Measurements from ENCODE around the gene FBXO10. TPM values are rescaled to one million over a fixed set of nuclear protein-coding genes. Genes with fewer than 3 reads are reported as not detected.
"Not testable (repeated sequence)": the region's sequence is repeated elsewhere in the genome, so short reads cannot be mapped to it uniquely, and the experiment has no call there.

Gene FBXO10
- polyA plus RNA-seq, 5 donors = 8.3 to 10.6 (median 10.0) TPM

GRCh38 chr9:37514415-37514814, 61.8 kb downstream of the FBXO10 start:
- not testable (repeated sequence) for DNase-seq

- no peak for DNase-seq
Observed at GRCh38 chr9:37512437-37512836, 63.7 kb downstream of the FBXO10 start.

DNA sequence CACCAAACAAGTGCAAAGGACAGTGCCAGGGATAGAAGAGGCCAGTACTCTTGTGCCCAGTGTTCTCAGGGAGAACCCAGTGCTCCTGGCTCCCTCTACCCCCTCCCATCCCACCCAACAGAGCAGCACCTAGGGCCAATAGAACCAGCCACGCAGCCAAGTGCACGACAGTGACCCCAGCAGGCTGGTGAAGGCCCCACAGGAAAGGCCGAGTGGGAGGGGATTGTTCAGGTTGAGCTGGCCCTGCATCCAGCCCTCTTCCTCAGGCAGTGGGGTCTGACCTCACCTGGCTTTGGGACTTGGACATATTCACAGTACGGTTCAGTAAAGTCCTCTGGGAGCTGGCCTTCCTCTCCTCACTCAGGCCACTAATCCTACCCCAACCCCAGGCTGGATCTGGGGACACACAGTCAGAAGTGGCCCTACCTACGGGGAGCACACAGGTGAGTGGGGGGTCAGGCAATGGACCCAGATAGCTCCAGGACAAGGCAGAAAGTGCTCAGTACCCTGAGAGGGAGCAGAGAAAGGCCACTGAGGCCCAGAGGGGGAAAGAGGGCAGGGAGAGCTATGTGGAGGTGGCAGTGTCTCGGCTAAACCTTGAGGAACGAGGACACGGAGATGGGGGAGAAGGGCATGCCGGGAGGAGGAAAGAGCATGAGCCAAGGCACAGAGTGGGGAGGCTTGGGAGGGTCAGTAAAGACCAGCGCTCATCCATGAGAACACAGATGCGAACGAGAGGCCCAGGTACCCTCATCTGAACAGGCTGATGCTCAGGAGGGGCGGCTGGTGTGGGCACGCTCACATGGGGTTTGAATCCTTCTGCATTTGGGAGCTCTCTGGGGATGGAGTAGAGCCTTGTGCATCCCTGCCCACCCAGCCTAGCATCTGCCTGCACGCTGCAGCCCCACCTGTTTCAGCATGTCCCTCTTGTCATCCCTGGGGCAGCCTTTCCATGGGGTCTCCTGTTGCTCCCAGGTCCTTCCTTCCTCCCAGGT, 64.9 kb downstream of the FBXO10 start:
- DNase-seq = no peak

GRCh38 chr9:37510053-37510452, 66.1 kb downstream of the FBXO10 start:
- not testable (repeated sequence) for DNase-seq

DNA sequence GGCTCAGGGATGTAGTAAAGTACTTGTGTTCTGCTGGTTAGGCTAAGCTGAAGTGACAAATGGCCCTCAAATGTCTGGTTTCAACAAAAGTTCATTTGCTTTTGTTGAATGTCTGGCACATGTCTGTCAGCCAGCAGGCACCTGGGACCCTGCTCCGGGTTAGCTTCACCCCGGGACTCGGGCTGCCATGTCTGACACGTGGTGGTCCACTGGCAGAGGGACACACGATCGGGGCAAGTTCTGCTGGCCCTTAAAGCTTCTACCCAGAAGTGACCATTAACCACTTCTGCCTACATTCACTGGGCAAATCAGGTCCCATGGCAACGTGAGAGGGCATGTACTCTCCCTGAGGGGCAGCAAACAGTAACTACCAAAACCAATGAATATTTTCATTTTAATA, 66.6 kb downstream of the FBXO10 start:
- DNase-seq = no peak

- DNase-seq = no peak
Observed at GRCh38 chr9:37508834-37509206, 67.4 kb downstream of the FBXO10 start.

GRCh38 chr9:37508135-37508833, 67.9 kb downstream of the FBXO10 start:
- DNase-seq = no peak

DNA sequence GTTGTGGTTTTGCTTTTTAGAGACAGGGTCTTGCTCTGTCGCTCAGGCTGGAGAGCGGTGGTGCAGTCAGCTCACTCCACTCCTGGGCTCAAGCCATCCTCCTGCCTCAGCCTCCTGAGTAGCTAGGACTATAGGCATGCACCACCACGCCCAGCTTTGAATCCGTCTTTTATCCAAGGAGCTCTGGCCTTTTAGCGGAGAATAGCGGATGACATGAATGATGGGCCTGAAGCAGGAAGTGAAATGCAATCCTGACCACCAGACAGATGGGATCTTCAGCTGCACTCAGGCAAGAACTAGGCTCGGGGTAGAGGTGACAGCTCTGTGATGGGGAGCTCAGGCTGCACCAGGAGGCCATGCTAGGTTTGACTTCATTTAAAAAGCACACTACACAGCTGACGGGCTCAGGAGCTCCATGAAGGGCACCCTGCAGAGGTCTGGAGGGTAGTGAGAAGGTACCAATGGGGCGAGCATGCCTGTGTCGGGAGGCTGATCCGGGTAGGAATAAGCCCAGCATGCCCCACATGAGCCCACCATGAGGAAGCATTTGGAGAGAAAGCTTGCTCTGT, 68.5 kb downstream of the FBXO10 start:
- DNase-seq = no peak

DNA sequence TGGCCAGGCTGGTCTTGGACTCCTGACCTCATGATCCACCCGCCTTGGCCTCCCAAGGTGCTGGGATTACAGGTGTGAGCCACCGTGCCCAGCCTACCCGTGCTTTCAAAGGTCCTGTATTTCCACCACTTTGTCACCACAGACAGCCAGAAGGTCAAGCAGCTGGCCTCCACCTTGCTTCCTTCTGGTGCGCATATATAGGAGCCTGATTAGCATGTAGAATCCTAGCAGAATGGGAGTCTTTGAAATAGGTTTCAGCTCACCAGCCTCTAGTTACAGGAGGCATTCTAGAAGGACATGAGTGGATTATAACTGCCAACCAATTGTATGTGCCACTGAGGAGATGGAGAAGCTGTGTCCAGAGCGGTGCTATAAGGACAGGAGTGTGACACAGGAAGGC, 71.6 kb downstream of the FBXO10 start:
- DNase-seq = no peak

DNA sequence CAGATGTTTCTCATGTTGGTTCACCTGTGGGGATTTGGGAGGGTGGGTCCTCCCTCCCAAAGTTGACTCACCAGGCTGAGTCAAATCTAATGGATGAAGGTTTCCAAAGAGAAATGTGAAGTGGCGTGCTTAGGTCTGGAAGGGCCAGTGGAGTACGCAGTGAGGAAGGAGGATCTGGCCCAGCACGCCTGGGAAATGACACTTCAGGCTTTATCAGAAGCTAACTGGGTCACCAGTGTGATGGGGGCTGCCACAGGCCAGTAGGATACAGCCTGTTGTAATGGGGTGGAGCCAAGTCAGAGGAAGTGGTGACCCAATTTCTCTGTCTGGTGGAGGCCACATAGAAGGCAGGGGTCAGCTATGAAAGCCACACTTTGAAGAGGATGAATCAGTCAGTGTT, 72.4 kb downstream of the FBXO10 start:
- no peak for DNase-seq

GRCh38 chr9:37501957-37502596, 74.1 kb downstream of the FBXO10 start:
- DNase-seq = no peak

- DNase-seq = no peak
Observed at GRCh38 chr9:37499297-37499696, 76.9 kb downstream of the FBXO10 start.

- no peak for DNase-seq
Observed at GRCh38 chr9:37498457-37498856, 77.7 kb downstream of the FBXO10 start.

DNA sequence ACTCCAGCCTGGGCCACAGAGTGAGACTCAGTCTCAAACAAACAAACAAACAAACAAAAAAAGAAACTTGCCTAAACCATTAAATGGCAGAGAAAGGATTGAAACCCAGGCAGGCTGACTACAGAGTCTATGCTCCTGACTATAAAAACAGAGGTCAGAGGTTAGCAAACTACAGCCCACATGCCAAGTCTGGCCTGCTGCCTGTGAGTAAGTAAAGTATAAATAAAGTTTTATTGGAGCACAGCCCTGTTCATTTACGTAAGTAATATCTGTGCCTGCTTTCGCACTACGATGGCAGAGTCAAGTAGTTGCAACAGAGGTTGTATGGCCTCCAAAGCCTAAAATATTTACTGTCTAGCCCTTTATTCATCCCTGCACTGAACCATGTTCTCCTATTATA, 78.9 kb downstream of the FBXO10 start:
- DNase-seq = no peak

DNA sequence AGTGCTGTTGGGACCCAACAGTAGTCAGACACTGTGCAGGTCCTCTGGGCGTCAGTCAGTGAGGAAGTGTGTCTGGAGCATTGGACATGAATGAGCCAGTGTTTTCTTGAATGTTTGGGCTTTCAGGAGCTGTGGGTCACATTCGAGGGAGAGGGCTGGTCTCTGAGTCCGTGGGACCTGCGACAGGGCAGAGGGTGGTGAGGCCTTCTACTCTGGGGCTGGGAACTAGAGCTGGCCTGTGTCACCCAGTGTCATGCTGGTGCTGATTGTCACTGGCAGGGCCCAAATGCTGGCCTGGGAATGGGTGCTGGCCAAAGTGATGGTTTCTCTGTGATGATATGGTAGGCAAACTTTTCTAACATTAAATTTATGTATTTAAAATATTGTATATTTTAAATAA, 80.2 kb downstream of the FBXO10 start:
- no peak for DNase-seq

DNA sequence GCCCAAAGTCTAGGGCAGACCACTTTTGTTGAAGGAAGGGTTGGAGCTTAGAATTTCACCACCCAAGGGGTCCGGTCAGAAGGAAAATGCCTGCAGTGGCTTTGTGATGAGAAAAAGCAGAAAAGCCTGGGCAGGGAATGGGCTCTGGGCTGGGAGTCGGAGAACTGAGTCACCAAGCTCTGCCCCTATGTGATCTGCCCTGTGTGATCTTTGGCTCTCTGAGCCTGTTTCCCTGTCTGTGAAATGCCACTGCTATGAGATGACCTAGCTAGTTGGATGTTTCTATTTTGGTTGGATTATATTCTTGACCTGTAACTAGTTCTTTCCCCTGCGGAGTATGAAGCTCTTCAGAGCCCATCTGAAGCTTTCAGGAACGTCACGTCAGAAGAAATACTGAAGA, 80.6 kb downstream of the FBXO10 start:
- no peak for DNase-seq

- DNase-seq = no peak
Observed at GRCh38 chr9:37491939-37492338, 84.2 kb downstream of the FBXO10 start.

DNA sequence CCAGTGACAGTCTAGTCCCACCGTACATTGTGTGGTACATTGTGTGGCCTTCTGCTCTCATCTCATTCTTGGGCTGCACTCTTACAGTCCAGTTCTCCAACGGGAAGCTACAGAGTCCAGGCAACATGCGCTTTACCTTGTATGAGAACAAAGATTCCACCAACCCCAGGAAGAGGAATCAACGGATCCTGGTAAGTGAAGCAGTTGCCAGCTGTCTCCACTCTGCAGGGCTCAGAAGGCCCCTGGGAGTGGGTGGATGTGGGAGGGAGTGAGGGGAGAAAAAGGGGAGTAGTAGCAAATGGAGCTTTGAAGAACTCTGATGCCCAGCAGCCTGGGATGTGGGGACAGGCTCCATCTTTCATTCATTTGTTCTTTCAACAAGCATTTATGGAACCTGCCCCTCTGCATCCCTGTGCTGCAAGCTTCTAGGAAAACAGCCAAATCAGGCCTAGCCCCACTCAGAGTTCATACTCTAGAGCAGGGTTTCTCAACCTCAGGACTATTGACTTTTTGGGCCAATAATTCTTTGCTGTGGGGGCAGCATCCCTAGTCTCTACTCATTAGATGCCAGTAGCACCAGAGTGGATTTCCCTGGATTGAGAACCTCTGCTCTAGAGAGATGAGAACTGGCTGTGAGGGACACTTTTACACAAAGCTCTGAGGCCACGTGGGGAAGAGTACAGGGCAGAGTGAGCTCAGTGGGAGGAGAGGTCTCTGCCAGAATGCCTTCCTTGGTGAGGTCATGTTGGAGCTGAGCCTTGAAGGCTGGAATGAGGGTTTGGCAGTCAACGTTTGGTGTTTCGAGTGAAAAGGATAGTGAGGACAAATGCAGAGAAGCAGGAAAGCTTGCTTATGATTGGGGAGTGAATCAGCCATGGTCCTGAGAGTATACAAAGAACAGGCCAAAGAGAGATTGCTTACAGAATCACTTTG, 89.3 kb downstream of the FBXO10 start:
- DNase-seq = no peak

GRCh38 chr9:37486256-37486615, 89.9 kb downstream of the FBXO10 start:
- no peak for DNase-seq

DNA sequence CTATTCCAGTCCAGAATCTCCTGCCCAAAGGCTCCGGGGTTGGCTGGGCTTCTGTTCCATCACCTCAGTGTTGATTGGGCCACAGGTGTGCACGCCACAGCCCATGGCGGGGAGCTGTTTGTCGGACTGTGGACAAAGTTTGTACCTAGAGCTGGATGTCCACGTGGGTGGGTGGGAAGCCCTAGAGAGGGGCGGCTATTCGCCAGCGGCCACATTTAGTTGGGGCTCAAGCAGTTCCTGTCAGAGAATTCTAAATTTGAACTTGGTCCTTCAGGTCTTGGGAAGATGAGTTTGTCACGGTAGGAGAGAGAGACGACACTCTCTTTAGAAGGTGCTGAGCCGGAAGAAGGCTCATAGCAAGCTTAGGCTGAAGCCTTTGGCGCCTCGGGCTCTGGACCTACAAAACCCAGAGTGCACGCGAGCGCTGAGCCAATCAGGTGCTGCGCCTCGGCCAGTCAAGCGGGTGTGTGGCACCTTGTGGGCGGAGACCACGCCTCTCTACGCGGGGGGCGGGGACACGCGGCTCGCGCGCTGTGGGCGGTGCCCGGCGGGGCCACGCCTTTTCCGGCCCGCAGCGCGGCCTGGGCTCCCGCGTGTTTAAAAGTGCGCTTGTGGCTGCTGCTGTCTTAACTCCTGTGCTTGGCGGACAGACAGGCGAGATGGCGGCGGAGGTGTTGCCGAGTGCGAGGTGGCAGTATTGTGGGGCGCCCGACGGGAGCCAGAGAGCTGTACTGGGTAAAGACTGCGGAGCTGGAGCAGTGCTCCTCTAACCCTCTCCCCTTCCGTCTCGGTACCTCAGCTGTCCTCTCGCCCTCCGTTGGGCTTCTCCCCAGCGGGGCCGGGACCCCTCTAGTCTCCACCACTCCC, 90.6 kb downstream of the FBXO10 start, which contains the start of gene POLR1E:
Gene POLR1E, plus strand, starts transcription at position 560 of the 867 bp plus-strand sequence. Its CDS starts 100 bp downstream, at position 660.
- DNase-seq = peak; percentile 85 to 88

Data from right lung (tissue), 5 donors.